GM18517 (cell line): ENCODE measurements around the gene GNB1.

ENCODE experiments used
- ATAC-seq: cut with Tn5 transposase; IDR thresholded peaks from one replicate; pipeline ENCODE4 v1.9.1; 2021; ENCODE audit warnings: mild to moderate bottlenecking, moderate library complexity; ENCODE audit not compliant: unreplicated experiment

GNB1 gene

GRCh38 chr1:1910651-1911331, 19.9 kb upstream of the GNB1 start:
- no peak for ATAC-seq

GRCh38 chr1:1910033-1910465, 19.2 kb upstream of the GNB1 start:
- no peak for ATAC-seq

- no peak for ATAC-seq
These were observed 17.6 kb upstream of the GNB1 start for GRCh38 chr1:1908506-1908791.

GRCh38 chr1:1907098-1907736, 16.3 kb upstream of the GNB1 start:
- no peak for ATAC-seq

GRCh38 chr1:1906185-1907097, 15.6 kb upstream of the GNB1 start:
- ATAC-seq, result no peak

- ATAC-seq, result no peak
These were observed 12.3 kb upstream of the GNB1 start for GRCh38 chr1:1903224-1903623.

- ATAC-seq, result no peak
These were observed 10.9 kb upstream of the GNB1 start for GRCh38 chr1:1901641-1902294.

- no peak for ATAC-seq
These were observed 10.2 kb upstream of the GNB1 start for GRCh38 chr1:1900883-1901640.

GRCh38 chr1:1899967-1900327, 9.1 kb upstream of the GNB1 start:
- no peak for ATAC-seq

- ATAC-seq, result no peak
These were observed 8.5 kb upstream of the GNB1 start for GRCh38 chr1:1899266-1899966.

GRCh38 chr1:1898246-1898933, 7.5 kb upstream of the GNB1 start:
- ATAC-seq, result no peak

- ATAC-seq, result no peak
These were observed 4.8 kb upstream of the GNB1 start for GRCh38 chr1:1895456-1896336.

- no peak for ATAC-seq
These were observed 4.2 kb upstream of the GNB1 start for GRCh38 chr1:1895060-1895418.

- no peak for ATAC-seq
These were observed 3.6 kb upstream of the GNB1 start for GRCh38 chr1:1894354-1895059.

- ATAC-seq, result no peak
These were observed 3.1 kb upstream of the GNB1 start for GRCh38 chr1:1893997-1894353.

GRCh38 chr1:1893291-1893985, 2.6 kb upstream of the GNB1 start:
- no peak for ATAC-seq

GRCh38 chr1:1892763-1893120, 1.9 kb upstream of the GNB1 start:
- no peak for ATAC-seq
